Ishikawa (cell line): Measurements from ENCODE around the gene VCP.

Experiments
- EGR1 ChIP-seq: IDR thresholded peaks from 2 replicates; pipeline ENCODE4 v1.6.1; 2012
- EP300 ChIP-seq: IDR thresholded peaks from 2 replicates; pipeline ENCODE4 v1.6.1; 2012; ENCODE audit warnings: borderline replicate concordance
- FOXM1 ChIP-seq: IDR thresholded peaks from 2 replicates; pipeline ENCODE4 v1.6.1; 2012; ENCODE audit warnings: low read depth, borderline replicate concordance
- NFIC ChIP-seq: IDR thresholded peaks from 2 replicates; pipeline ENCODE4 v1.6.1; 2012
- RAD21 ChIP-seq: IDR thresholded peaks from 2 replicates; pipeline ENCODE4 v1.6.1; 2012; ENCODE audit warnings: low read depth
- TCF12 ChIP-seq: IDR thresholded peaks from 2 replicates; pipeline ENCODE4 v1.6.1; 2012; ENCODE audit warnings: low read depth
- TEAD4 ChIP-seq: IDR thresholded peaks from 2 replicates; pipeline ENCODE4 v1.6.1; 2012
- YY1 ChIP-seq: IDR thresholded peaks from 2 replicates; pipeline ENCODE4 v1.6.1; 2012; ENCODE audit warnings: low read depth
- ZBTB7A ChIP-seq: IDR thresholded peaks from 2 replicates; pipeline ENCODE4 v1.6.1; 2012; ENCODE audit warnings: low read depth
- TF ChIP-seq, protein P1 (sequence below): IDR thresholded peaks from 2 replicates; pipeline ENCODE4 v1.6.1; 2012; ENCODE audit warnings: low read depth, mild to moderate bottlenecking
- TF ChIP-seq, protein P2 (sequence below): IDR thresholded peaks from 2 replicates; pipeline ENCODE4 v1.6.1; 2012

DNA sequence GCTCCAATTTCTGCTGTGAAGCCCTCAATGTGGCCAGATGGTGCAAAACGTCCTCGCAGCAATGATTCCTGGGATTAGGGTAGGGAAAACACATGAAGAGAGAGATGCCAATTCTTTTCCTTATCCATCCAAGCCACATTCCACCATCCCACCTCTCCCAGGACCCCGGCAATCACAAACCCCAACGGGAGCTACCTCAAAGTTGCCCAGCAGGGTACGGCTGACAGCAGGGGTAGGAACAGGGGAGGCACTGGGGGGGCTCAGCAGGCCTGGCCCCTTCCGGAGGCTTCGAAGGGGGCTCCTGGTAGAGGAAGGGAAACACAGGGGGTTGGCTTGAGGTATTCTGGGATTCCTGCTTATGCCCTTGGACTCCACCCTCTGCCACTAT lies 33.9 kb upstream of the VCP start:
- TF ChIP-seq NFIC (no peak), EP300 (no peak), TEAD4 (no peak), EGR1 (no peak), ZBTB7A (no peak), FOXM1 (no peak), RAD21 (no peak), YY1 (no peak), TCF12 (no peak)
- TF ChIP-seq, protein P1, sequence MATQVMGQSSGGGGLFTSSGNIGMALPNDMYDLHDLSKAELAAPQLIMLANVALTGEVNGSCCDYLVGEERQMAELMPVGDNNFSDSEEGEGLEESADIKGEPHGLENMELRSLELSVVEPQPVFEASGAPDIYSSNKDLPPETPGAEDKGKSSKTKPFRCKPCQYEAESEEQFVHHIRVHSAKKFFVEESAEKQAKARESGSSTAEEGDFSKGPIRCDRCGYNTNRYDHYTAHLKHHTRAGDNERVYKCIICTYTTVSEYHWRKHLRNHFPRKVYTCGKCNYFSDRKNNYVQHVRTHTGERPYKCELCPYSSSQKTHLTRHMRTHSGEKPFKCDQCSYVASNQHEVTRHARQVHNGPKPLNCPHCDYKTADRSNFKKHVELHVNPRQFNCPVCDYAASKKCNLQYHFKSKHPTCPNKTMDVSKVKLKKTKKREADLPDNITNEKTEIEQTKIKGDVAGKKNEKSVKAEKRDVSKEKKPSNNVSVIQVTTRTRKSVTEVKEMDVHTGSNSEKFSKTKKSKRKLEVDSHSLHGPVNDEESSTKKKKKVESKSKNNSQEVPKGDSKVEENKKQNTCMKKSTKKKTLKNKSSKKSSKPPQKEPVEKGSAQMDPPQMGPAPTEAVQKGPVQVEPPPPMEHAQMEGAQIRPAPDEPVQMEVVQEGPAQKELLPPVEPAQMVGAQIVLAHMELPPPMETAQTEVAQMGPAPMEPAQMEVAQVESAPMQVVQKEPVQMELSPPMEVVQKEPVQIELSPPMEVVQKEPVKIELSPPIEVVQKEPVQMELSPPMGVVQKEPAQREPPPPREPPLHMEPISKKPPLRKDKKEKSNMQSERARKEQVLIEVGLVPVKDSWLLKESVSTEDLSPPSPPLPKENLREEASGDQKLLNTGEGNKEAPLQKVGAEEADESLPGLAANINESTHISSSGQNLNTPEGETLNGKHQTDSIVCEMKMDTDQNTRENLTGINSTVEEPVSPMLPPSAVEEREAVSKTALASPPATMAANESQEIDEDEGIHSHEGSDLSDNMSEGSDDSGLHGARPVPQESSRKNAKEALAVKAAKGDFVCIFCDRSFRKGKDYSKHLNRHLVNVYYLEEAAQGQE = no peak
- TF ChIP-seq, protein P2, sequence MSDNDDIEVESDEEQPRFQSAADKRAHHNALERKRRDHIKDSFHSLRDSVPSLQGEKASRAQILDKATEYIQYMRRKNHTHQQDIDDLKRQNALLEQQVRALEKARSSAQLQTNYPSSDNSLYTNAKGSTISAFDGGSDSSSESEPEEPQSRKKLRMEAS = no peak
